Esophagus muscularis mucosa (tissue), 3 donors: Measurements from ENCODE around the gene PRKD2.

ENCODE experiments used
- CTCF ChIP-seq, 3 experiments: fragments of 200-600 bp in 2 of 3; fragments of 450-650 bp in 1 of 3; sonication (generic) in 2 of 3; IDR thresholded peaks; one replicate each; pipeline ENCODE4 v1.5.1; 2017 to 2019; ENCODE audit warnings: antibody characterized with exemption in 3 of 3, mild to moderate bottlenecking in 2 of 3, moderate library complexity in 1 of 3
- EP300 ChIP-seq: sonication (generic); formaldehyde crosslinking; IDR thresholded peaks from one replicate; pipeline ENCODE4 v1.6.1; 2017; ENCODE audit warnings: antibody characterized with exemption

DNA sequence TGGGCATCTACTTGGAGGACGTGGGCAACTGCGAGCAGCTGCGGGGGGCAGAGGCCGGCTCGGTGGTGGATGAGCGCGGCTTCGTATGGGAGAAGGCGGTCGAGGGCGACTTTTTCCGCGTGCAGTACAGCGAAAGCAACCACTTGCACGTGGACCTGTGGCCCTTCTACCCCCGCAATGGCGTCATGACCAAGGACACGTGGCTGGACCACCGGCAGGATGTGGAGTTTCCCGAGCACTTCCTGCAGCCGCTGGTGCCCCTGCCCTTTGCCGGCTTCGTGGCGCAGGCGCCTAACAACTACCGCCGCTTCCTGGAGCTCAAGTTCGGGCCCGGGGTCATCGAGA lies 39.6 kb upstream of the PRKD2 start:
- no peak for TF ChIP-seq CTCF (IDR thresholded peaks at IDR 0.05)
- TF ChIP-seq EP300, result no peak
